NCI-H446 (cell line): ENCODE measurements around the gene CLCN2.
"Not testable (repeated sequence)": the region's sequence is repeated elsewhere in the genome, so short reads cannot be mapped to it uniquely, and the experiment has no call there.

ENCODE experiments used
- DNase-seq, 2 experiments: peaks; one replicate each; lab custom pipeline; 2025; lab: John Stamatoyannopoulos, UW

Gene CLCN2

DNA sequence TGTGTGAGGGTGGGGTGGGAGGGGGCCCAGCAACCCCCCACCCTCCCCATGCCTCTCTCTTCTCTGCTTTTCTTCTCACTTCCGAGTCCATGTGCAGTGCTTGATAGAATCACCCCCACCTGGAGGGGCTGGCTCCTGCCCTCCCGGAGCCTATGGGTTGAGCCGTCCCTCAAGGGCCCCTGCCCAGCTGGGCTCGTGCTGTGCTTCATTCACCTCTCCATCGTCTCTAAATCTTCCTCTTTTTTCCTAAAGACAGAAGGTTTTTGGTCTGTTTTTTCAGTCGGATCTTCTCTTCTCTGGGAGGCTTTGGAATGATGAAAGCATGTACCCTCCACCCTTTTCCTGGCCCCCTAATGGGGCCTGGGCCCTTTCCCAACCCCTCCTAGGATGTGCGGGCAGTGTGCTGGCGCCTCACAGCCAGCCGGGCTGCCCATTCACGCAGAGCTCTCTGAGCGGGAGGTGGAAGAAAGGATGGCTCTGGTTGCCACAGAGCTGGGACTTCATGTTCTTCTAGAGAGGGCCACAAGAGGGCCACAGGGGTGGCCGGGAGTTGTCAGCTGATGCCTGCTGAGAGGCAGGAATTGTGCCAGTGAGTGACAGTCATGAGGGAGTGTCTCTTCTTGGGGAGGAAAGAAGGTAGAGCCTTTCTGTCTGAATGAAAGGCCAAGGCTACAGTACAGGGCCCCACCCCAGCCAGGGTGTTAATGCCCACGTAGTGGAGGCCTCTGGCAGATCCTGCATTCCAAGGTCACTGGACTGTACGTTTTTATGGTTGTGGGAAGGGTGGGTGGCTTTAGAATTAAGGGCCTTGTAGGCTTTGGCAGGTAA, 15.9 kb downstream of the CLCN2 start:
- DNase-seq = peak in 1 of 2 experiments; percentile 43

DNA sequence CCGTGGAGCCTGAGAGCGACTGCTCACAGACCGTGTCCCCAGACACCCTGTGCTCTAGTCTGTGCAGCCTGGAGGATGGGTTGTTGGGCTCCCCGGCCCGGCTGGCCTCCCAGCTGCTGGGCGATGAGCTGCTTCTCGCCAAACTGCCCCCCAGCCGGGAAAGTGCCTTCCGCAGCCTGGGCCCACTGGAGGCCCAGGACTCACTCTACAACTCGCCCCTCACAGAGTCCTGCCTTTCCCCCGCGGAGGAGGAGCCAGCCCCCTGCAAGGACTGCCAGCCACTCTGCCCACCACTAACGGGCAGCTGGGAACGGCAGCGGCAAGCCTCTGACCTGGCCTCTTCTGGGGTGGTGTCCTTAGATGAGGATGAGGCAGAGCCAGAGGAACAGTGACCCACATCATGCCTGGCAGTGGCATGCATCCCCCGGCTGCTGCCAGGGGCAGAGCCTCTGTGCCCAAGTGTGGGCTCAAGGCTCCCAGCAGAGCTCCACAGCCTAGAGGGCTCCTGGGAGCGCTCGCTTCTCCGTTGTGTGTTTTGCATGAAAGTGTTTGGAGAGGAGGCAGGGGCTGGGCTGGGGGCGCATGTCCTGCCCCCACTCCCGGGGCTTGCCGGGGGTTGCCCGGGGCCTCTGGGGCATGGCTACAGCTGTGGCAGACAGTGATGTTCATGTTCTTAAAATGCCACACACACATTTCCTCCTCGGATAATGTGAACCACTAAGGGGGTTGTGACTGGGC, 16.7 kb downstream of the CLCN2 start:
- no peak for DNase-seq

DNA sequence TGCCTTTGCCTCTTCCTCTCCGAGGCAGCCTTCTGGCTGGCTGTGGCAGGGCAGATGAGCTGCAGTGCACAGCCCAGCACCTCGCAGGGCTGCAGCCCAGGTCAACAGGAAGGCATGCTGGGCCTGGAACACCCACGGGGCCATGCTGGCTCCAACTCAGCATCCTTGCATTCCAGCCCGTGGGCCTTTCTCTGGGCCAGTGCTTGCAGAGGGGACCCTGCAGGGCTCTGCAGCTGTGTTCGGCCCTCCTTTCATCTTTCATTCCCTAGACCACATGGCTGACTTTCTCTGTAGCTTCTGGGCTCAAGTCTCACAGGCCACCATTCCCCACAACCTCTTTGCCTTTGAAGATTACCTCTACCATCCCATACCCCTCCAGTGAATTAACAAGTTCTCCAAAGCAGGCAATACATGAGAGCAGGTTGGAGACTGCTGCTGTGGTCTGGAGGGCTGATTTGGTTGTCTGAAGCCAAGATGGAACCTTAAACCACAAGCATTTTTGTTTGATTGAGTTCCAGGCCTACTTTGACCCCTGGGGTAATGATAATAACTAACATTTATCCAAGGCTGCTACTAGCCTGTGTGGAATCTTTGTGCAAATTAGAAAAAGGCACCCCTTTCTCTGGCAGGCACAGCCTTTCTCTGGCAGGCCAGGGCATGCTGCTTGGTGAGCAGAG, 18.1 kb downstream of the CLCN2 start:
- no peak for DNase-seq

DNA sequence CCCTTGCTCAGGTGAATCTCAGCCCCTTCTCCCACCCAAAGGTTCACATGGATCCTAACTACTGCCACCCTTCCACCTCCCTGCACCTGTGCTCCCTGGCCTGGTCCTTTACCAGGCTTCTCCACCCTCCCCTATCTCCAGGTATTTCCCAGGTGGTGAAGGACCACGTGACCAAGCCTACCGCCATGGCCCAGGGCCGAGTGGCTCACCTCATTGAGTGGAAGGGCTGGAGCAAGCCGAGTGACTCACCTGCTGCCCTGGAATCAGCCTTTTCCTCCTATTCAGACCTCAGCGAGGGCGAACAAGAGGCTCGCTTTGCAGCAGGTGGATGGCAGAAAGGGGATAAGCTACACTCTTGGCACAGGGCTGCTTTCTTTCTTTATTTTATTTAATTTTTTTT, 19.5 kb downstream of the CLCN2 start:
- no peak for DNase-seq

DNA sequence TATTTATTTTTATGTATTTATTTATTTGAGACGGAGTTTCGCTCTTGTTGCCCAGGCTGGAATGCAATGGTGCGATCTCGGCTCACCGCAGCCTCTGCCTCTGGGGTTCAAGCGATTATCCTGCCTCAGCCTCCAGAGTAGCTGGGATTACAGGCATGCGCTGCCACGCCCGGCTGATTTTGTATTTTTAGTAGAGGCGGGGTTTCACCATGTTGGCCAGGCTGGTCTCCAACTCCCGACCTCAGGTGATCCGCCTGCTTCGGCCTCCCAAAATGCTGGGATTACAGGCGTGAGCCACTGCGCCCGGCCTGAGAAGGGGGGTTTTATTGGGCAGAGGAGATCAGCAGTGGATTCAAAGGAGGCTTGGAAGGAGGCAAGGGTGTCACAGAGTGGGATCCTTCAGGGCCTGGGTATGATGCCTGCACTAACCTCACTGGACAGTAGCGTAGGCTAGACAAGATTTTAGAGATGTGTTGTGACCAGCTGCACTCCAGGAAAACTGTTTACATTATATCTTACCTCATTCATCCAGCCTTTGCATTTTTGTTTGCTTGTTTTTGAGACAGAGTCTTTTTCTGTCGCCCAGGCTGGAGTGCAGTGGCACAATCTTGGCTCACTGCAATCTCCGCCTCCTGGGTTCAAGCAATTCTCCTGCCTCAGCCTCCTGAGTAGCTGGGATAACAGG, 21.8 kb downstream of the CLCN2 start:
- DNase-seq = not testable (repeated sequence)

DNA sequence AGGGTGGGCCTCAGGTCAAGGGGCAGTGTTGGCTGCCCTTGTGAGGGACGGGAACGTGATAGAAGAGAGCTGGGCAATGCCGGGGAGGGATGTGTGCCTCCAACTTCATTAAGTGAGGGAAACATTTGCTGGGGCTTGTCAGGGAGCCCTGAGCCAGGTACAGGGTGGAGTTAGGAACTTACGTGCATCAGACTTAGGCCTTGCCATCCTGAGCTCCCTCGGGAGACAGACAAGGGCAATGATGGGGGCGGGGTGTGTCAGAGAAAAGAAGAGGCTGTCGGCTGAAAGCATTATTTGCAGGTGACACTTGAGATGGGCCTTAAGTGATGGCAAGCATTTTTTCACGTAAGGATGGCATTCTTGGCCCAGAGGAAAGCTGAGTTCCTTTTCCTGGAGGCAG, 22.4 kb downstream of the CLCN2 start:
- DNase-seq = no peak

DNA sequence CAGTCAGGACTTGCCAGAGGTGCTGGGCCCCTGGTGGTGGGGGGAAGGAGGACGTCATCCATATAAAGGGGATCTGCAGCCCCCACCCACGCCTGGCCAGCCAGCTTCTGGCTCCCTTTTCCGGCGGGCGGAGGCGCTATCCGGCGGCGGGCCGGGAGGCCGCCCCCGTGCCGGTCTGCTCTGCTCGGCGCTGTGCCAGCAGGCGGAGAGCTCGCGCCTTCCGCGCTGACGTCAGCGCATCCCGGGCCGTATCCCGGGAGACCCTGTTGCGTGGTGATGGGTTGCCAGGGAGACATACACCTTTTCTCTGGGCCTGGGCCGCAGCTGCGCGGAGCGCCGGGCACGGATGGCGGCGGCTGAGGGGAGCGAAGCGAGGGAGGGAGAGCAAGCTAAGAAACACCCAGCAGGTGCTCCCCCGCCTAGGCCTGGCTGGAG, 22.9 kb downstream of the CLCN2 start:
- peak; percentile 24 to 82 for DNase-seq

DNA sequence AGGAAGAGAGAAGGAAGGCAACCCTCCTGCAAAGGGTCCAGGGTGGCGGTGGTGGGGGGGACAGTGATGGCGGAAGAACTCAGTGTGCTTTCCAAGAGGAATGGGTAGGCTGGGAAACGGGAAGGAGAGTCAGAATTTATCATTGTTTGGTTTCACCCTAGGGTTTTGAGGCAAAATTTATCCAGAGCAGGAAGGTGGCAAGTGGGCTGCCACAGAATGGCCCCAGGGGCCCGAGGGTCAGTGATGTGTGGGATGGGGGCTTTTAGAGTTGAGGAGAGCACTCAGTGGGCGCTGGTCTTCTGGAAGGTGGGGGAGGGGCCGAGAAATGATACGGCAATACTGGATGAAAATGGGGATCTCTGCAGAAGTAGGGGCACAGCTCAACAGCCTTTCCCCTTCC, 23.4 kb downstream of the CLCN2 start:
- DNase-seq = no peak

DNA sequence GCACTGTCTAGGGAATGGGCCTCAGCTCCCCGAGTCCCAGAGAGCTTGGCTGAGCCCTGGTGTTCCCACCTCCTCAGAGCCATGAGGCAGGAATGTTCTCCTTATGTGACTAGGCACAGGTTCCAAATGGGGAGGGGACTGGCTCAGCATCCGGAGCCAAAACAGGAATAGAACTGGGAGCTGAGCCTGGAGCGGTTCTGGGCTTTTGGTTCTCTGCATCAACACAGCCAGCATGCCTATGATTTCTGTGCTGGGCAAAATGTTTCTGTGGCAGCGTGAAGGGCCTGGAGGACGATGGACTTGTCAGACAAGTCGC, 24.0 kb downstream of the CLCN2 start, which contains the start of gene FAM131A:
Gene FAM131A, plus strand, starts transcription at position 202 of the 316 bp plus-strand sequence. Its CDS starts 31 bp downstream, at position 233.
- DNase-seq = peak; percentile 28 to 74

DNA sequence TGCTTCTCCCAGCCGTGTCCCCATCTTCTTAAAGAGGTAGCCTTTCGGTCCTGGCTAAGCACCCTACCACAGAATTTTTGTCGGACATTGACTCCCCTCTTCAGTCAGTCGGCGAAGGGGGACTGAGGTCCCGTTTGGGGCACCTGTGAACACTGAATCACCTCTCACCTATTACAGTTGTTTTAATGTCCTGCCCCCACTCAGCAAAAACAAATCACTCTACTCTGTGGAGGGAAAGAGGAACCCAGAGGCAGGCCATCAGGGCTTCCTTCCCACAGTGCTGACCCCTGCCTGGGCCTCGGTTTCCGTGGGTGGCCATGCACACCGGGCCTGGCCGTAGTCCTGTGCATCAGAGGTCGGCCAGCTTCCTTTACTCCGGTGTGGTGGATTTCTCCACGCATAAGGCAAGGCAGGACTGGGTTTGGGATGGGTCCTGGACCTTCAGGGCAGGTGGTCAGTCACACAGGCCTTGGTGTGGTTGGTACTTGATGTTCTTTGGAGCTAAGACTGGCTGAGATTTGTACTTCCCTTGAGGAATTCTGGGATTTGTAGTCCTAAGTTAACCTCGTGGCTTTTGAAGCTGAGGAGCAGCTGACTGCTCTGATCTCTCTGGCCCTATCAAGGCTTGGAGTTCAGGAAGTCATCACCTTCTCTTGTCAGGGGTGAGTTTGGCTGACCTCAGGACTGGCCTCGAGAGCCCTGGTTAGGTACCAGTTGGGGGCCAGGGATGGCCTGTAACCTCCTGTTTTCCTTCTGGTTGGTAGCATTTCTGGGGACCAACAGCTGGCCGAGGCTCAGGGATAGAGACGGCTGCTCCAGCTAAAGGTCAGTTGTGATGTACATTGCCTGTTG, 24.6 kb downstream of the CLCN2 start:
- peak; percentile 42 to 68 for DNase-seq

DNA sequence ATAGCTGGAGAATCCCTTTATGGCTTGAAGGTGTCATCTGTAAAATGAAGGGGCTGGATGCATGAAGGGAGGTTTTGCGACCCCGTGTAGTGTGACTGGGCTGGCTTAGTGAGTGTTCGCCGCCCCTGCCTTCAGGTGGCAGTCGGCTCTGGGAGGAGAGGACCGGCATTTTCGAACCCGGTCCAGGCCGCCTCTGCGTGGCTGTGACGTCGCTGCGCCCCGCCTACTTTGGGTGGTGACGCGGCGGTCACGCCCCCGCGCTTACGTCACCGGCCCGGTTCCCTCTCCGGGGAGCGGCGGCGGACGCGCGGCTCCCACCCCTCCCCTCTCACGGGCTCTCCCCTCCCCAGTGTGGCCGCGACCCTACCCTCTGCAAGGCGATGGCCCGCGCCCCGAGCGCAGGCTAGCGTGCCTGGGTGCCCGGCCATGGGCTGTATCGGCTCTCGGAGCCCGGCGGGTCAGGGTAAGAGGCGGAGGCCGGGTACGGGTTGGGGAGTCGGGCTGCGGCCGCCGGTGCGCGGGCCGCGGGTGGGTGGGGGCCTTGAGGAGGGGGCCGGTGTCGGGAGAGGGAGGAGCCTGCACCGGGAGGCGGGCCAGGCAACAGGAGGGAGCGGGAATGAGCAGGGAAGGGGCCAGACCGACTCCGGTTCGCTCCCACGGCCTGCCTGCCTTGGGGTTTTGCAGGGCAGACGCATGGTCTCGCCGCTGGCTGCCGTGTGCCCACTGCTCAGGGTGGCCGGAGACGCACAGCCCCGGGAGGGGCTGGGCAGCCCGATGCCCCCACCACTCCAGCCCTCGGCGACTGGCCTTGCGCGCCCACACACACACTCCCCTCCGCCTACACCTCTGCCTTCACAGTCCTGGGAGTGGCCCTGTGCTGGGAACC, 25.5 kb downstream of the CLCN2 start:
- DNase-seq = peak; percentile 70 to 88

DNA sequence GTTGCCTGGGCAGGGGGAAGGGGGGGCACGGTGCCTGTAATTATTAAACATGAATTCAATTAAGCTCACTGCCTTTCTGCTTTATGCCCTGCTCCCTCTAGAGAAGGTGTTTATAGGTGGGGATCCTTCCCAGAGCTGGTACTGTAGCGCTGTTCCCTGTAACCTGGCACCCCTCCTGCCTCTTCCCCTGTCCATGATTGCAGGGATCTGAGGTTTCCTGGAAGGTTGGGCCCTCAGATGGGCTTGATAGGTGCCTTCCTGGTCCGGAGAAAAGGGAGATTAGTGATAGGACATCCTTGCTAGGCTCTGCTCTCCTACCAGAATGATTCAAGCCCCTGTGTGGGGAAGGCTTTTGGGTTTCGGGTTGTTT, 26.1 kb downstream of the CLCN2 start:
- DNase-seq = peak in 1 of 2 experiments; percentile 47

DNA sequence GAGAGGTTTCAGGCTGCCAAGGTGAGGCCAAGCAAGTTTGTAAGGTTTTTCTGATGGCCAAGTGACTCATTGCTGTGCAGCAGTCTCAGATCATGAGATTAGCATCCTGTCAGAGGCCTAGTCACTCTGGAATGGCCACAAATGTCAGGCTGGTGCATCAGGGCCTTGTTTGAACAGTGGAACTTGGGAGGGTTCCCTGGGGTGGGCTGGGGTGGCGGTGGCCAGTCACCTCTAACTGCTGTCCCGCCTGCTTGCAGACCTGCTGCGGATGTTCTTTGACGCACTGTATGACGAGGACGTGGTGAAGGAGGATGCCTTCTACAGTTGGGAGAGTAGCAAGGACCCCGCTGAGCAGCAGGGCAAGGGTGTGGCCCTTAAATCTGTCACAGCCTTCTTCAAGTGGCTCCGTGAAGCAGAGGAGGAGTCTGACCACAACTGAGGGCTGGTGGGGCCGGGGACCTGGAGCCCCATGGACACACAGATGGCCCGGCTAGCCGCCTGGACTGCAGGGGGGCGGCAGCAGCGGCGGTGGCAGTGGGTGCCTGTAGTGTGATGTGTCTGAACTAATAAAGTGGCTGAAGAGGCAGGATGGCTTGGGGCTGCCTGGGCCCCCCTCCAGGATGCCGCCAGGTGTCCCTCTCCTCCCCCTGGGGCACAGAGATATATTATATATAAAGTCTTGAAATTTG, 26.8 kb downstream of the CLCN2 start:
- no peak for DNase-seq

DNA sequence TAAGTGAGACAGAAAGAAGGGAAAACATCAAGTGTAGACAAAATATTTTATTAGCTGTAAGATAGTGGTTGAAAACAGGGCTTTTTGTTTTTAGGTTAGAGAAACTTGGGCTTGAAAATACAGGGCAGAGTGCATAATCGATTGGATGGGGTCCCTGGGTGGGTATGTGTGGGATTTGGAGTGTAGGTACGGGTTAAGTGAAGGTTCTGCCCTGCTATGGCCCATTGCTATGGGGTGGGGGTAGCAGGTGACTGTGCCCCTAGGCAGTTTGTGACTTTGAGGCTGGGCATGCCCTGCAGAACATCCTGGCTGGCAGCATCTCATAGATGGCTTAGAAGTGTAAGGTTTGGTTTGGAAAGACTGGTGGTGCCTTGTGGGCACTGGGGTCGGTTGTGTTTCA, 27.7 kb downstream of the CLCN2 start:
- DNase-seq = no peak

DNA sequence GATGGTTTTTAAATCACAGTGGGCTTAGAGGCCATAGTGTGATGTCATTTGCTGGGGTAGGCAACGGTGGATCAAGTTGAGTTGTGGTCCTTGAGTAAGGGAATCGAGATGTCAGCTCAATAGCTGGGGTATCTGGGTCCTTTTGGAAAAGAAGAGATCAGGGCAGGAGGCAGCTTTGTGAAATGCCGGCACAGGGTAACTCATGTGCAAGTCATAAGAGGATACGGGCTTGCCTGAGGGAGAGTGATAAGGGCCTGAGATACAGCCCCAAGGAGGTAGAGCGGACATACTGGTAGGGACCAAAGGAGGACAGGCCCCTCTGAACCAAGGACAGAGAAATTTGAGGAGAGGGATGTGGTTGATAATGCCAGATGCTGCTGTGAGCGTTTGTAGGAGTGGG, 28.2 kb downstream of the CLCN2 start:
- DNase-seq = no peak

DNA sequence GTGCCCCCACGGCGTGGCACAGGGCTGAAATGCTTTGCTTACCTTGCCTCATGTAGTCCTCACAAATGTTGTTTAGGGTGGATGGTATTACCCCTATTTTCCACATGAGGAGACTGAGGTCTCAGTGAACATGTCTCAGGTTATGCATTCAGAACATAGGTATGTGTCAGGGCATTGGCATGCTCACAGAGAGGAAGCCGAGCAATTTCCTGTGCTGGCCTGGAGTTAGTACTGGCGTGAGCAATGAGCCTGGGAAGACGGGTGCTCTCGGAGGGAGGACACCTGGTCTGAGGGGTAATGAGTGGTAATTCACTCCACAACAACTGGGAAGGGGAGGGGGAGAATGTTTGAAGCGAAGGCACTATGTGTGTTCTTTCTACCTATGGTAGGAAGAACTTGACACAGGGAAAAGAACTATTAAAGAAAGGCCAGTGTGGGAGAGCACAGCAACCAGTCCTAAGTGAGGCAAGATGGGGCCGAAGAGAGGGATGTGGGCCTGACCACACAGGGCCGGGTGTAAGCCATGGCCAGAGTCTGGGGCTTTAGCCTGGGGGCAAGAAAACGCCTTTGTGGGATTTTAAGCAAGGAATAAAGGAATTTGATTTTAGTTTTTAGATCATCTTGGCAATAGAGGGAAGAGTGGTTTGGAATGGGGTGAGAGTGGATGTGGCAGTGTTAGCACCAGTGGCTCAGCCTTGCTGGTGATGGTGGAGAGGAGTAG, 28.9 kb downstream of the CLCN2 start:
- DNase-seq = no peak

DNA sequence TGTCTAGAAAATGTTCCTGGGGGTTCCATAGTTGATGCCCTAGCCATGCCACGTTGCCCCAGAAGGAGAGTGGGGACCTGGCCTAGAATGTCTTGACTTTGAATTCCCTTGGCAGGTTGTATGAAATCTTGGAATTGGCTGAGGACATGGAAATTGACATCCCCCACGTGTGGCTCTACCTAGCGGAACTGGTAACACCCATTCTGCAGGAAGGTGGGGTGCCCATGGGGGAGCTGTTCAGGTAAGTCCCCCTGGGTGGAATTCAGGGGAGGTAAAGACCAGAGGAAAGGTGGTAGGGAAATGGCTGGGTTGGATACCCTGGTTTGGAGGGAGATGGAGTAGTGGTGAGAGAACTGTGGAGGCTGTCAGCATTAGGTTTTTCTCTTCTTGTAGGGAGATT, 32.9 kb downstream of the CLCN2 start:
- DNase-seq = no peak

DNA sequence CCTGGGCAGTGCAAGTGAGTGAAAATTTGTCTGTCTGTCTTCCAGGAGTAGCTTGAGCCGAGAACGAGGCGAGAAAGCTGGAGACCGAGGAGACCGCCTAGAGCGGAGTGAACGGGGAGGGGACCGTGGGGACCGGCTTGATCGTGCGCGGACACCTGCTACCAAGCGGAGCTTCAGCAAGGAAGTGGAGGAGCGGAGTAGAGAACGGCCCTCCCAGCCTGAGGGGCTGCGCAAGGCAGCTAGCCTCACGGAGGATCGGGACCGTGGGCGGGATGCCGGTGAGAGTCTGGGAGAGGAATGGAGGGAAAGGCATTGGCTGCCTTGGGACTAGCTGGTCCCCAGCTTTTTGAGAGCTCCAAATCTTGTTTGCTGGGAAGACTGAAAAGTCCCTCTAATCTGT, 34.2 kb downstream of the CLCN2 start:
- no peak for DNase-seq
